ENCODE results near the gene BPIFA2. TPM values are rescaled to one million over a fixed set of nuclear protein-coding genes. Genes with fewer than 3 reads are reported as not detected.
"Not testable (repeated sequence)": the region's sequence is repeated elsewhere in the genome, so short reads cannot be mapped to it uniquely, and the experiment has no call there.

The BPIFA2 gene
- total RNA-seq, 4 donors from 2014 or later: not detected

GRCh38 chr20:33183312-33183711, 15.4 kb downstream of the BPIFA2 start:
- no peaks in the 10 kb centered on the region for H3K27me3 ChIP-seq
- DNase-seq: no peak
- 82 to 85% methylated on average over 2 of the region's 2 CpGs for WGBS, 2 donors
- no peaks in the 10 kb centered on the region for H3K36me3 ChIP-seq
- no peak for TF ChIP-seq POLR2A (IDR thresholded peaks at IDR 0.05)
- no peak for TF ChIP-seq CTCF (IDR thresholded peaks at IDR 0.05)
- H3K4me3 ChIP-seq (replicated peaks in 1 of 3): no peak overlapping the region
- peaks cover 8 to 10% of the 10 kb centered on the region in 2 donors for H3K4me1 ChIP-seq
- H3K9me3 ChIP-seq: no peaks in the 10 kb centered on the region
- intact Hi-C loops (cut with DNase I): no loop called here
- H3K27ac ChIP-seq: no peak overlapping the region

GRCh38 chr20:33185031-33185590, 17.2 kb downstream of the BPIFA2 start:
- H3K4me1 ChIP-seq; H3K27ac ChIP-seq; H3K27me3 ChIP-seq; H3K4me3 ChIP-seq (replicated peaks in 1 of 3); DNase-seq; H3K36me3 ChIP-seq; H3K9me3 ChIP-seq; intact Hi-C loops (cut with DNase I): not testable (repeated sequence)
- WGBS, 2 donors: 84 to 86% methylated on average over 7 to 9 of the region's 40 CpGs

GRCh38 chr20:33187491-33187890, 19.5 kb downstream of the BPIFA2 start:
- WGBS, 2 donors: 82 to 94% methylated on average over 4 of the region's 4 CpGs
- Histone ChIP-seq H3K27ac (no peak overlapping the region), H3K9me3 (no peaks in the 10 kb centered on the region), H3K27me3 (no peaks in the 10 kb centered on the region), H3K4me1 (no peaks in the 10 kb centered on the region), H3K4me3 (replicated peaks in 1 of 3) (no peak overlapping the region), H3K36me3 (no peaks in the 10 kb centered on the region)
- intact Hi-C loops (cut with DNase I): no loop called here
- TF ChIP-seq POLR2A (IDR thresholded peaks at IDR 0.05) (no peak), CTCF (IDR thresholded peaks at IDR 0.05) (no peak)
- no peak for DNase-seq

GRCh38 chr20:33188421-33188820, 20.5 kb downstream of the BPIFA2 start:
- TF ChIP-seq CTCF (IDR thresholded peaks at IDR 0.05) (no peak), POLR2A (IDR thresholded peaks at IDR 0.05) (no peak)
- Histone ChIP-seq H3K4me1 (no peaks in the 10 kb centered on the region), H3K4me3 (replicated peaks in 1 of 3) (no peak overlapping the region), H3K36me3 (no peaks in the 10 kb centered on the region), H3K27me3 (no peaks in the 10 kb centered on the region), H3K9me3 (no peaks in the 10 kb centered on the region), H3K27ac (no peak overlapping the region)
- 91% methylated on average over 9 of the region's 9 CpGs for WGBS, 2 donors
- no peak for DNase-seq
- intact Hi-C loops (cut with DNase I): no loop called here

- WGBS, 2 donors: 59 to 64% methylated on average over 3 of the region's 3 CpGs
- H3K4me3 ChIP-seq (replicated peaks in 1 of 3): no peak overlapping the region
- H3K27ac ChIP-seq: no peak overlapping the region
- no peaks in the 10 kb centered on the region for H3K4me1 ChIP-seq
- H3K27me3 ChIP-seq: no peaks in the 10 kb centered on the region
- H3K9me3 ChIP-seq: no peaks in the 10 kb centered on the region
- H3K36me3 ChIP-seq: no peaks in the 10 kb centered on the region
- TF ChIP-seq POLR2A (IDR thresholded peaks at IDR 0.05): no peak
- no peak for TF ChIP-seq CTCF (IDR thresholded peaks at IDR 0.05)
- no peak for DNase-seq
- intact Hi-C loops (cut with DNase I): no loop called here
These were observed 23.5 kb downstream of the BPIFA2 start for GRCh38 chr20:33191484-33191883.

- 86 to 100% methylated on average over 1 of the region's 1 CpG for WGBS, 2 donors
- Histone ChIP-seq H3K9me3 (no peaks in the 10 kb centered on the region), H3K27ac (no peak overlapping the region), H3K4me3 (replicated peaks in 1 of 3) (no peak overlapping the region), H3K4me1 (no peaks in the 10 kb centered on the region), H3K27me3 (no peaks in the 10 kb centered on the region), H3K36me3 (no peaks in the 10 kb centered on the region)
- TF ChIP-seq CTCF (IDR thresholded peaks at IDR 0.05) (no peak), POLR2A (IDR thresholded peaks at IDR 0.05) (no peak)
- intact Hi-C loops (cut with DNase I): no loop called here
- DNase-seq: no peak
These were observed 24.0 kb downstream of the BPIFA2 start for GRCh38 chr20:33191955-33192354.
